Activated B cell treated with CpG ODN at 0.5 μM for 24 hours (primary cell): ENCODE measurements around the gene DNAJB1. TPM values are rescaled to one million over a fixed set of nuclear protein-coding genes. Genes with fewer than 3 reads are reported as not detected.
"Not testable (repeated sequence)": the region's sequence is repeated elsewhere in the genome, so short reads cannot be mapped to it uniquely, and the experiment has no call there.

Source experiments
- ATAC-seq: fragments of 200-7000 bp; cut with Tn5 transposase; one replicate; pipeline ENCODE4 v1.10.0; 2021; ENCODE audit warnings: low read depth, mild to moderate bottlenecking, moderate library complexity
- CTCF ChIA-PET: fragments of 350-600 bp; sonication (Branson Sonifier 250); formaldehyde crosslinking; loops from one replicate; lab custom pipeline; 2021; ENCODE audit warnings: antibody characterized with exemption; lab: Charles Lee
- POLR2A ChIA-PET: fragments of 350-600 bp; sonication (Branson Sonifier 250); formaldehyde crosslinking; loops from one replicate; lab custom pipeline; 2021; ENCODE audit warnings: antibody characterized with exemption; lab: Charles Lee
- DNase-seq: peaks from one replicate; pipeline ENCODE4 v3.0.0; 2022
- H3K27ac Mint-ChIP-seq: one replicate; pipeline ENCODE4 v1.8.0; 2020; ENCODE audit warnings: mixed read lengths
- H3K27me3 Mint-ChIP-seq: one replicate; pipeline ENCODE4 v1.8.0; 2021; ENCODE audit warnings: mixed read lengths
- H3K36me3 Mint-ChIP-seq: one replicate; pipeline ENCODE4 v1.8.0; 2021; ENCODE audit warnings: low read depth, mixed read lengths
- H3K4me1 Mint-ChIP-seq: one replicate; pipeline ENCODE4 v1.8.0; 2021; ENCODE audit warnings: mixed read lengths
- H3K4me3 Mint-ChIP-seq: one replicate; pipeline ENCODE4 v1.8.0; 2020; ENCODE audit warnings: mild to moderate bottlenecking, mixed read lengths
- H3K9me3 Mint-ChIP-seq: one replicate; pipeline ENCODE4 v1.8.0; 2020; ENCODE audit warnings: mixed read lengths
- intact Hi-C: fragments of 100-400 bp; cut with micrococcal nuclease; formaldehyde crosslinking; loops from one replicate; pipeline ENCODE4 v1.15.1; 2024
- total RNA-seq: library from RNA; stranded (reverse); gene quantifications from 2 replicates; pipeline ENCODE4 v1.2.3, GENCODE V29; 2022
- TF ChIP-seq, protein P1 (sequence below): fragments of 200-600 bp; IDR thresholded peaks from one replicate; pipeline ENCODE4 v1.8.0; 2022; ENCODE audit warnings: antibody characterized with exemption, mild to moderate bottlenecking

Gene DNAJB1
- total RNA-seq, 1 donor from 2014 or later: 56.1 TPM

DNA sequence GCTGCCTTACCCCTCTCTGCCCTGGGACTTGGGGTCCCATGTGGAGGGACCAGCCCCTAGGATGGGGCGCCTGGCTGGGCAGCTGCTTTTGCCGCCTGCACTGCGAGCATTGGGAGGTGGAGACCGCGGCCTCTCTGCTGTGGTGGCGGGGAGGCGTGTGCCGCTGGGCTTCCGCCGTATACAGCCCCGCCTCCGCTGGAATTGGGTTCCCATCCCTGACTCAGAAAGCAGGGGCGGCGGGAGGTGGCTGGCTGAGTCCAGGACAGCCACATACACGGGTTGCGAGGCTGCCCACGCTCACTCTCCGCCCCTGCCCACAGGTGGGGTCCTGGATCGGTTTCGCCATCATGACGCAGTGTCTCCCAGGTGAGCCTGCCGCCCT is 47.1 kb upstream of the DNAJB1 start:
- no peak for DNase-seq
- H3K9me3 Mint-ChIP-seq: no peaks in the 10 kb centered on the region
- H3K4me3 Mint-ChIP-seq: no peak overlapping the region
- no peak overlapping the region for H3K27ac Mint-ChIP-seq
- H3K4me1 Mint-ChIP-seq: peaks cover 23% of the 10 kb centered on the region
- intact Hi-C loops: no loop called here
- H3K27me3 Mint-ChIP-seq: no peaks in the 10 kb centered on the region
- ChIA-PET POLR2A (interaction anchor here (0.6 kb wide), 1 partner anchor 36 kb away, joined by 3 read pairs; no protein-coding TSS in a partner anchor), CTCF (no interaction called here)
- no peak for ATAC-seq
- TF ChIP-seq, protein P1, sequence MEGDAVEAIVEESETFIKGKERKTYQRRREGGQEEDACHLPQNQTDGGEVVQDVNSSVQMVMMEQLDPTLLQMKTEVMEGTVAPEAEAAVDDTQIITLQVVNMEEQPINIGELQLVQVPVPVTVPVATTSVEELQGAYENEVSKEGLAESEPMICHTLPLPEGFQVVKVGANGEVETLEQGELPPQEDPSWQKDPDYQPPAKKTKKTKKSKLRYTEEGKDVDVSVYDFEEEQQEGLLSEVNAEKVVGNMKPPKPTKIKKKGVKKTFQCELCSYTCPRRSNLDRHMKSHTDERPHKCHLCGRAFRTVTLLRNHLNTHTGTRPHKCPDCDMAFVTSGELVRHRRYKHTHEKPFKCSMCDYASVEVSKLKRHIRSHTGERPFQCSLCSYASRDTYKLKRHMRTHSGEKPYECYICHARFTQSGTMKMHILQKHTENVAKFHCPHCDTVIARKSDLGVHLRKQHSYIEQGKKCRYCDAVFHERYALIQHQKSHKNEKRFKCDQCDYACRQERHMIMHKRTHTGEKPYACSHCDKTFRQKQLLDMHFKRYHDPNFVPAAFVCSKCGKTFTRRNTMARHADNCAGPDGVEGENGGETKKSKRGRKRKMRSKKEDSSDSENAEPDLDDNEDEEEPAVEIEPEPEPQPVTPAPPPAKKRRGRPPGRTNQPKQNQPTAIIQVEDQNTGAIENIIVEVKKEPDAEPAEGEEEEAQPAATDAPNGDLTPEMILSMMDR: no peak
- peaks cover 40% of the 10 kb centered on the region for H3K36me3 Mint-ChIP-seq

GRCh38 chr19:14564652-14565297 is 46.6 kb upstream of the DNAJB1 start:
- H3K9me3 Mint-ChIP-seq, CTCF ChIA-PET, ATAC-seq, DNase-seq, H3K4me3 Mint-ChIP-seq, H3K27ac Mint-ChIP-seq, intact Hi-C loops, H3K27me3 Mint-ChIP-seq: not testable (repeated sequence)
- POLR2A ChIA-PET: interaction anchor here (0.6 kb wide), 1 partner anchor 36 kb away, joined by 3 read pairs; no protein-coding TSS in a partner anchor
- Mint-ChIP-seq H3K36me3 (peaks cover 40% of the 10 kb centered on the region), H3K4me1 (peaks cover 24% of the 10 kb centered on the region)

DNA sequence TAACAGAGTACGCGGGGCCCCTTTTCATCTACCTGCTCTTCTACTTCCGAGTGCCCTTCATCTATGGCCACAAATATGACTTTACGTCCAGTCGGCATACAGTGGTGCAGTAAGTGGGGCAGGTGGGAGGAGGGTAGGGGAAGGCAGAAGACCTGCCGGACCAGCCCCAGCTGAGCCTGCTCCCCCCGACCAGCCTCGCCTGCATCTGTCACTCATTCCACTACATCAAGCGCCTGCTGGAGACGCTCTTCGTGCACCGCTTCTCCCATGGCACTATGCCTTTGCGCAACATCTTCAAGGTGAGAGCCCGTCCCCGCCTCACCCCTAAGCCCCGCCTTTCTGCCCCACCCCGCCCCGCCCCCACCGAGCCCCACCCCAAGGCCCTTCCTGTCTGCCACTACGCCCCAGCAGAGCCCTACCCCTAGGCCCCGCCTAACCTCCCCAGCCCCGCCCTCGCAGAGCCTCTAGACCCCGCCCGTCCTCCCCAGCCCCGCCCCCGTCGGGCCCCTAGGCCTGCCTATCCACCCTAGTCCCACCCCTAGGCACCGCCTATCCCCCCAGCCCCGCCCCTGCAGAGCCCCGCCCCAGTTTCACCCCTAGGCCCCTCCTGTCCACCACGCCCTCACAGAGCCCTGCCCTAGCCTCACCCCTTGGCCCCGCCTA is 45.9 kb upstream of the DNAJB1 start:
- intact Hi-C loops: no loop called here
- peaks cover 40% of the 10 kb centered on the region for H3K36me3 Mint-ChIP-seq
- TF ChIP-seq, protein P1: no peak
- H3K9me3 Mint-ChIP-seq: no peaks in the 10 kb centered on the region
- H3K27me3 Mint-ChIP-seq: no peaks in the 10 kb centered on the region
- H3K27ac Mint-ChIP-seq: no peak overlapping the region
- H3K4me3 Mint-ChIP-seq: no peak overlapping the region
- peaks cover 18% of the 10 kb centered on the region for H3K4me1 Mint-ChIP-seq
- ATAC-seq: peak; percentile 77
- ChIA-PET POLR2A (no interaction called here), CTCF (no interaction called here)
- DNase-seq: no peak

DNA sequence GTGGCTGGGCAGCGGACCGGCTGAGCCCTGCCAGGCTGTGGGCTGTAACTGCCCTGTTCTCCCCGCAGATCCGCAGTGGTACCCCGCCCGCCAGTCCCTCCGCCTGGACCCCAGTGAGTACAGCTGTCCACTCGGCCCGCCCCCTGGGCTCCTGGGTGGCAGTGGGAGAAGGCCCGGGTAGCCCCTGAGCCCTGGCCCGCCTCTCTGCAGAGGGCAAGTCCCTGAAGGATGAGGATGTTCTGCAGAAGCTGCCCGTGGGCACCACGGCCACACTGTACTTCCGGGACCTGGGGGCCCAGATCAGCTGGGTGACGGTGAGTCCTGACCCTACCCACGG is 45.4 kb upstream of the DNAJB1 start:
- CTCF ChIA-PET: no interaction called here

GRCh38 chr19:14562660-14563589 is 44.7 kb upstream of the DNAJB1 start:
- Mint-ChIP-seq H3K4me3 (no peak overlapping the region), H3K9me3 (no peaks in the 10 kb centered on the region), H3K27me3 (no peaks in the 10 kb centered on the region), H3K27ac (no peak overlapping the region), H3K4me1 (peaks cover 18% of the 10 kb centered on the region), H3K36me3 (peaks cover 31% of the 10 kb centered on the region)
- POLR2A ChIA-PET: interaction anchor here (0.6 kb wide), 1 partner anchor 74 kb away, joined by 3 read pairs; no protein-coding TSS in a partner anchor
- TF ChIP-seq, protein P1: no peak
- CTCF ChIA-PET: no interaction called here
- ATAC-seq: no peak
- intact Hi-C loops: no loop called here
- no peak for DNase-seq

More for the DNA sequence above, 45.4 kb upstream of the DNAJB1 start:
- H3K9me3 Mint-ChIP-seq: no peaks in the 10 kb centered on the region
- peaks cover 36% of the 10 kb centered on the region for H3K36me3 Mint-ChIP-seq
- ATAC-seq (no peak), DNase-seq (no peak)
- no peak overlapping the region for H3K4me3 Mint-ChIP-seq
- TF ChIP-seq, protein P1: no peak
- no peak overlapping the region for H3K27ac Mint-ChIP-seq
- H3K27me3 Mint-ChIP-seq: no peaks in the 10 kb centered on the region
- intact Hi-C loops: no loop called here
- H3K4me1 Mint-ChIP-seq: peaks cover 18% of the 10 kb centered on the region
- POLR2A ChIA-PET: no interaction called here
